ENCODE data around the gene VTI1A. TPM values are rescaled to one million over a fixed set of nuclear protein-coding genes. Genes with fewer than 3 reads are reported as not detected.

The VTI1A gene
- total RNA-seq, 1 experiment from 2014 or later: 32.4 TPM

- DNase-seq (ENCODE audit: low read depth): no peak
These were observed 99.5 kb downstream of the VTI1A start for GRCh38 chr10:112546474-112546873.

- DNase-seq (ENCODE audit: low read depth): no peak
These were observed 101.7 kb downstream of the VTI1A start for GRCh38 chr10:112548535-112549276.

GRCh38 chr10:112552593-112553110 lies 105.6 kb downstream of the VTI1A start:
- no peak for DNase-seq (ENCODE audit: low read depth)

GRCh38 chr10:112553315-112553714 lies 106.3 kb downstream of the VTI1A start:
- DNase-seq (ENCODE audit: low read depth): no peak

- no peak for DNase-seq (ENCODE audit: low read depth)
These were observed 107.2 kb downstream of the VTI1A start for GRCh38 chr10:112554263-112554662.

GRCh38 chr10:112557197-112557596 lies 110.2 kb downstream of the VTI1A start:
- no peak for DNase-seq (ENCODE audit: low read depth)

GRCh38 chr10:112558476-112559142 lies 111.6 kb downstream of the VTI1A start:
- DNase-seq (ENCODE audit: low read depth): no peak

- DNase-seq (ENCODE audit: low read depth): no peak
These were observed 112.3 kb downstream of the VTI1A start for GRCh38 chr10:112559349-112559748.

GRCh38 chr10:112562122-112562521 lies 115.1 kb downstream of the VTI1A start:
- DNase-seq (ENCODE audit: low read depth): no peak

GRCh38 chr10:112562809-112563663 lies 116.0 kb downstream of the VTI1A start:
- no peak for DNase-seq (ENCODE audit: low read depth)

- DNase-seq (ENCODE audit: low read depth): no peak
These were observed 117.3 kb downstream of the VTI1A start for GRCh38 chr10:112564337-112564736.

- peak; percentile 64 for DNase-seq (ENCODE audit: low read depth)
These were observed 118.5 kb downstream of the VTI1A start for GRCh38 chr10:112565434-112566053.

GRCh38 chr10:112570585-112570984 lies 123.6 kb downstream of the VTI1A start:
- no peak for DNase-seq (ENCODE audit: low read depth)

- DNase-seq (ENCODE audit: low read depth): no peak
These were observed 132.6 kb downstream of the VTI1A start for GRCh38 chr10:112579578-112579977.

GRCh38 chr10:112580267-112580666 lies 133.3 kb downstream of the VTI1A start:
- peak; percentile 2 for DNase-seq (ENCODE audit: low read depth)

- no peak for DNase-seq (ENCODE audit: low read depth)
These were observed 134.9 kb downstream of the VTI1A start for GRCh38 chr10:112581921-112582320.

GRCh38 chr10:112583236-112583939 lies 136.4 kb downstream of the VTI1A start:
- no peak for DNase-seq (ENCODE audit: low read depth)

GRCh38 chr10:112584276-112584675 lies 137.3 kb downstream of the VTI1A start:
- DNase-seq (ENCODE audit: low read depth): peak; percentile 50

- peak; percentile 65 for DNase-seq (ENCODE audit: low read depth)
These were observed 138.1 kb downstream of the VTI1A start for GRCh38 chr10:112585126-112585525.

- no peak for DNase-seq (ENCODE audit: low read depth)
These were observed 138.9 kb downstream of the VTI1A start for GRCh38 chr10:112585960-112586359.

GRCh38 chr10:112587729-112588128 lies 140.7 kb downstream of the VTI1A start:
- no peak for DNase-seq (ENCODE audit: low read depth)

Data from M059J (cell line).